Measurements from ENCODE around the gene ZKSCAN7.

Gene ZKSCAN7

GRCh38 chr3:44509393-44509921 lies 45.5 kb upstream of the ZKSCAN7 start:
- DNase-seq (ENCODE audit: low read depth in 1 of 2, low spot score in 1 of 2): peak; percentile 28 to 35
- H3K27me3 ChIP-seq (ENCODE audit: insufficient read depth, poor library complexity, severe bottlenecking): no peaks in the 10 kb centered on the region
- H3K27ac ChIP-seq (replicated peaks): peak overlapping the region; percentile 81
- TF ChIP-seq CTCF (IDR thresholded peaks at IDR 0.05; ENCODE audit: insufficient read depth, low read length) (no peak), POLR2AphosphoS5 (IDR thresholded peaks at IDR 0.05; ENCODE audit: low read depth) (no peak), SPI1 (IDR thresholded peaks at IDR 0.05; ENCODE audit: borderline replicate concordance, low read depth) (no peak), GABPA (IDR thresholded peaks at IDR 0.05; ENCODE audit: low read depth) (no peak), REST (IDR thresholded peaks at IDR 0.05; ENCODE audit: insufficient replicate concordance, low read depth) (no peak)
- peak overlapping the region; percentile 78 for H3K4me3 ChIP-seq (replicated peaks; ENCODE audit: insufficient read depth, low read length)

GRCh38 chr3:44510000-44510368 lies 45.0 kb upstream of the ZKSCAN7 start:
- Histone ChIP-seq H3K27ac (replicated peaks) (peak overlapping the region; percentile 81), H3K4me3 (replicated peaks; ENCODE audit: insufficient read depth, low read length) (peak overlapping the region; percentile 78), H3K27me3 (ENCODE audit: insufficient read depth, poor library complexity, severe bottlenecking) (no peaks in the 10 kb centered on the region)
- peak in 1 of 2 experiments; percentile 38 for DNase-seq (ENCODE audit: low read depth in 1 of 2, low spot score in 1 of 2)
- peak; percentile 47; the same call in 1 of the 2 replicates for TF ChIP-seq SPI1 (IDR thresholded peaks at IDR 0.05; ENCODE audit: borderline replicate concordance, low read depth)
- TF ChIP-seq GABPA (IDR thresholded peaks at IDR 0.05; ENCODE audit: low read depth): no peak
- no peak for TF ChIP-seq REST (IDR thresholded peaks at IDR 0.05; ENCODE audit: insufficient replicate concordance, low read depth)
- TF ChIP-seq CTCF (IDR thresholded peaks at IDR 0.05; ENCODE audit: insufficient read depth, low read length): no peak
- no peak for TF ChIP-seq POLR2AphosphoS5 (IDR thresholded peaks at IDR 0.05; ENCODE audit: low read depth)

GRCh38 chr3:44511238-44511566 lies 43.8 kb upstream of the ZKSCAN7 start:
- Histone ChIP-seq H3K4me3 (replicated peaks; ENCODE audit: insufficient read depth, low read length) (peak overlapping the region; percentile 78), H3K27me3 (ENCODE audit: insufficient read depth, poor library complexity, severe bottlenecking) (no peaks in the 10 kb centered on the region), H3K27ac (replicated peaks) (peak overlapping the region; percentile 81)
- TF ChIP-seq SPI1 (IDR thresholded peaks at IDR 0.05; ENCODE audit: borderline replicate concordance, low read depth) (no peak), POLR2AphosphoS5 (IDR thresholded peaks at IDR 0.05; ENCODE audit: low read depth) (no peak), GABPA (IDR thresholded peaks at IDR 0.05; ENCODE audit: low read depth) (no peak), CTCF (IDR thresholded peaks at IDR 0.05; ENCODE audit: insufficient read depth, low read length) (no peak), REST (IDR thresholded peaks at IDR 0.05; ENCODE audit: insufficient replicate concordance, low read depth) (no peak)
- DNase-seq (ENCODE audit: low read depth in 1 of 2, low spot score in 1 of 2): no peak

Measured in HL-60 (cell line).